Caki2 (cell line): ENCODE measurements around the gene PHC3. TPM values are rescaled to one million over a fixed set of nuclear protein-coding genes. Genes with fewer than 3 reads are reported as not detected.
"Not testable (repeated sequence)": the region's sequence is repeated elsewhere in the genome, so short reads cannot be mapped to it uniquely, and the experiment has no call there.

ENCODE experiments used
- DNase-seq: peaks from one replicate; pipeline ENCODE4 v3.0.0-alpha.2; 2015; ENCODE audit warnings: low read depth
- in situ Hi-C: cut with HindIII; loops from 2 replicates; pipeline ENCODE4 v1.10.0; 2016; ENCODE audit warnings: low sequenced_read_pairs, low pct_unique_long_range_greater_than_20kb, mixed read lengths
- total RNA-seq: library from RNA; depleted of rRNA; stranded (reverse); fragments of >200 nt; shearing (Covaris generic); gene quantifications from 2 replicates; pipeline ENCODE4 v1.2.3, GENCODE V29; 2014; ENCODE audit warnings: low replicate concordance; rRNA removed

The PHC3 gene
- total RNA-seq = 11.1 and 24.5 TPM in 2 replicates

DNA sequence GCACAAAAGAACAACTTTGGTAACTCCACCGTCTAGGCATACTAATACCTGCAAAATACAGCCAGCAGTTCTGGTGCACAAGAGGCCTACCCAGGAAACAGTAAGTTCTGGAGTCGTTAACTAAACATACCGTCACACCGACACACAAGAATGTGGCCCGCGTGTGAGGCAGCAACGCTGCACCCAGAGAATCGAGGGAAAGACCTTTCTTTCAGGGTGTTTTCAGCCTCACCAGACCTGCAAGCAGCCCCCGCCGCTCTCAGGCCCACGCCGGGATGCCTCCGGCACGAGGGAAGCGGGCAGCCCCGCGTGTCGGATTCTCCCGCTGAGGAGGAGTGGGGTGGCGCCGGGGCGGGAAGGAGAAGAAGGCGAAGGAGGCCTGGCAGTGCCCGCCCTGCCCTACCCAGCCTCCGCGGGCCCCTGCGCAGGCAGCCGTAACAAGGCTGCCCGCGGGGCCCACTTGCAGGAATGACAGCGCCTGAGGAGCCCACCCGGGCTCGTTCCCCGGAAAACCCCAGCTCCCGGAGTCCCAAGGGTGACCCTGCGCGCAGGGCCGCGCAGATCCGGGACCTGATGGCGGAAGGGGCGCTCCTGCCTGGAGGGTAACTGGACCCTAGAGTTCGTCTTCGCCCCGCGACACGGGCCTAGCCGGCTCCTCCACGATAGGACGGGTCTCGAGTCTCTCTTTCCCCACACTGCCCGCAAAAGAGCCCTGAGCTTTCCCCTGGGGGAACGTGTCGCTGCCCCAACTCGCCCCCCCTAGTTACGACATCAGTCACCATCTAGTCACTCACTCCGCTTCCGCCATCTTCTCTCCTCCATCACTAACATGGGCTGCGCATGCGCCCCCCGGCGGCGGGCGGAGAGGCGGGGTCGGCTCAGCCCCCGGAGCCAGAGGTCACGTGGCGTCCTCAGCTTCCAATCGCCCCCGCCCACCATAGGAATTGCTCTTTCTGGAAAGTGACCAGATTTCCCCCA is at the start of gene PHC3:
PHC3 (minus strand) TSS at position 826 of the 978 bp plus-strand sequence; CDS start at position 808, 18 bp downstream.
- in situ Hi-C loops = no loop called here

GRCh38 chr3:170228093-170228766 is 46.7 kb upstream of the PHC3 start:
- in situ Hi-C loops = no loop called here
- DNase-seq = peak; percentile 39

More for the DNA sequence above, at the start of gene PHC3:
- DNase-seq = peak; percentile 95

DNA sequence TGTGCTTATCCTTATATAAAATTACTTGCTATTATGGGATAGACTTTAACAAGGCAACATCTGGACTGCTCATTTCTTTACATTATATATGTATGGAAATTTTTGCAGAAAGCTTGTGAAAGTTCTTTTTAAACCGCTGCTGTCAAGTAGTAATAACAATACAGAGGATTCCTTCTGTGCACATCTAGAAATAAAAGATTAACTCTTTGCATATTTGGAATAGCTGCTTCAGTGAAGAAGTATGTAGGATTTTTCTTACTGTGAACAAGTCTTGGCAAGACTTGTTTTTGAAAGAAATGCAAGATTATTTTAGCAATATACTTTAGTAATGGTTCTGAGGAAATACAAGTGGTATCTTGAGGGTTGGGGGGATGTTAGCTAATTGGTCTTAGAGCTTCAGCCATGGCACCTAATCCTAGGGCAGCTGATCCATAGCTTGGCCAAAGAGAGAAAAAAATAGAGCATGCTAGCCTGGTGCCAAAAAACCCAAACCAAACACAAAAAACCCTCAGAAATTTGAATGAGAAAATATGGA is 45.0 kb upstream of the PHC3 start:
- in situ Hi-C loops = no loop called here
- no peak for DNase-seq

DNA sequence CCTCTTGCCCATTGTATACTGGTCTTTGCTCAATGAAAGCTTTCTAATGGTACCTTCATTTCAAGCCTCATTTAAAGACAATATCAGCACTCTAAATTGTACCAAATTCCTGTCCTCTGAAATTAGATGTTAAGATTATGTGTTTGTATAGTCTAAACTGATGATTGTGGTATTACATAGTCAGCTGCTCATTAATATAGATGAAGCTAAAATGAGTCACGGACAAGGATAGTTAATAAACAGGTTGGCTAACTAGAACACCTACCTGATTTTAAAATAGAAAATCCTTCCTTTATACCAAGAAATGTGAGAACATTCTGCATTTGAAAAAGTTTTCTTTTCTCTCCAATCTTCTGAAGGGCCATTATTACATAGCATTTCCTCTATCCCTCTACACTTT is 43.6 kb upstream of the PHC3 start:
- DNase-seq = no peak
- in situ Hi-C loops = no loop called here

- in situ Hi-C loops = no loop called here
- DNase-seq = peak; percentile 64
These were observed 41.4 kb upstream of the PHC3 start for GRCh38 chr3:170222647-170223541.

GRCh38 chr3:170221924-170222646 is 40.6 kb upstream of the PHC3 start, which contains the start of gene PRKCI:
Gene PRKCI, plus strand, starts transcription at chr3:170222424. Its CDS starts 246 bp downstream, at chr3:170222670.
- DNase-seq = peak; percentile 99
- in situ Hi-C loops = no loop called here

- DNase-seq = peak; percentile 70
- in situ Hi-C loops = no loop called here
These were observed 39.3 kb upstream of the PHC3 start for GRCh38 chr3:170220871-170221270.

DNA sequence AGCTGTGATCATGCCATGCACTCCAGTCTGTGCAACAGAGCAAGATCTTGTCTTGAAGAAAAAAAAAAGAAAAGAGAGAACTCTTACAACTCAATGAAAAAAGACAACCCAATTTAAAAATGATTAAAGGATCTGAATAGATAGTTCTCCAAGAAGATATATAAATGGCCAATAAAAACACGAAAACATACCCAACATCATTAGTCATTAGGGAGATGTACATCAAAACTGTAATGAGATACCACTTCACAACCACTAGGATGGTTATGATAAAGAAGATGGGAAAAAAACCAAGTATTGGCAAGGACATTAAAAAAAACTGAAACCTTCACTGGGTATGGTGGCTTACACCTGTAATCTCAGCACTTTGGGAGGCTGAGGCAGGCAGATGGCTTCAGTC is 38.3 kb upstream of the PHC3 start:
- DNase-seq = no peak
- in situ Hi-C loops = no loop called here

DNA sequence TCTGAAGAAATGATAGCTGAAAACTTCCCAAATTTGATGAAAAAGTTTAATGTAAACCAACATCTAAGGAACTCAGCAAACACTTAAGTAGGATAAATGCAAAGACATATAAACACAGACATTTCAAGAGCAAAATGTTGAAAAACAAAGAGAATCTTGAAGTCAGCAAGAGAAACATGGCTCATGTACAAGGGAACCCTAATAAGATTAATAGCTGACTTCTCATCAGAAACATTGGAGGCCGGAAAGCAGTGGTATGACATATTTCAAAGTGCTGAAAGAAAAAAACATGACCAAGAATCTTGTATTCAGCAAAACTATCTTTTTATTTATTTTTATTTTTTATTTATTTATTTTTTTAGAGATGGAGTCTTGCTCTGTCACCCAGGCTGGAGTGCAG is 30.1 kb upstream of the PHC3 start:
- in situ Hi-C loops = no loop called here

DNA sequence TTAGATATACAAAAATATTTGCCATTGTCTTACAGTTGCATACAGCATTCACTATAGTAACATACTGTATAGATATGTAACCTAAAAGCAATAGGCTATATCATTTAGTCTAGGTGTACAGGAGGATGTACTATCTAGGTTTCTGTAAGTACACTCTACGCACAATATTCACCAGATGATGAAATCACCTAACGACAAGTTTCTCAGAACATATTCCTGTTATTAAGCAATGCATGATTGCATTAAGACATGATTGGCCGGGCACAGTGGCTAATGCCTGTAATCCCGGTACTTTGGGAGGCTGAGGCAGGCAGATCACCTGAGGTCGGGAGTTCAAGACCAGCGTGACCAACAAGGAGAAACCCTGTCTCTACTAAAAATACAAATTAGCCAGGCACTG is 26.2 kb upstream of the PHC3 start:
- no peak for DNase-seq
- in situ Hi-C loops = no loop called here

More for the DNA sequence above, 30.1 kb upstream of the PHC3 start:
- no peak for DNase-seq

- not testable (repeated sequence) for DNase-seq
These were observed 24.7 kb upstream of the PHC3 start for GRCh38 chr3:170206164-170206762.

GRCh38 chr3:170205302-170205701 is 23.8 kb upstream of the PHC3 start:
- DNase-seq = no peak
- in situ Hi-C loops = no loop called here

More at GRCh38 chr3:170206164-170206762, 24.7 kb upstream of the PHC3 start:
- in situ Hi-C loops = not testable (repeated sequence)

DNA sequence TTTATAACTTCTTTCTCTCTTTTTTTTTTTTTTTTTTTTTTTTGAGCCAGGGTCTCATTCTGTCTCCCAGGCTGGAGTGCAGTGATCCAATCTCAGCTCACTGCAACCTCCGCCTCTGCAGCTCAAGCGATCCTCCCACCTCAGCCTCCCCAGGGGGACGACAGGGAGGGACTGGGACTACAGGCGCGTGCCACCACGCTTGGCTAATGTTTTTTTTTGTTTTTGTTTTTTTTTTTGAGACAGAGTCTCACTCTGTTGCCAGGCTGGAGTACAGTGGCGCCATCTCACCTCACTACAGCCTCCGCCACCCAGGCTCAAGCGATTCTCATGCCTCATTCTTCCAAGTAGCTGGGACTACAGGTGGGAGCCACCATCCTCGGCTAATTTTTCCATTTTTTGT is 23.0 kb upstream of the PHC3 start:
- no peak for DNase-seq
- in situ Hi-C loops = no loop called here

GRCh38 chr3:170204023-170204472 is 22.5 kb upstream of the PHC3 start:
- in situ Hi-C loops = no loop called here
- no peak for DNase-seq

- in situ Hi-C loops = no loop called here
- DNase-seq = no peak
These were observed 21.9 kb upstream of the PHC3 start for GRCh38 chr3:170203457-170203856.

DNA sequence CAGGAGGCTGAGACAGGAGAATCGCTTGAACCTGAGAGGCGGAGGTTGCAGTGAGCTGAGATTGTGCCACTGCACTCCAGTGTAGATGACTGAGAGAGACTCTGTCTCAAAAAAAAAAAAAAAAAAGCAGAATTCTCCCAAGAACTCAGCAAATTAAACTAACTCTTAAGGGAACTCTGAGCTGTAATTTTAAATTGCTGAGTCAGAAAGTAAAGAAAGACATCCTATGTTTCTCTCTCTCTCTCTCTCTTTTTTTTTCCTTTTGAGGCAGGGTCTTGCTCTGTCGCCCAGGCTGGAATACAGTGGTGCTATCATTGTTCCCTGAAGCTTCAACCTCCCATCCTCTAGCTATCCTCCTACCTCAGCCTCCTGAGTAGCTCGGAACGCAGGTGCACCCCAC is 20.0 kb upstream of the PHC3 start:
- in situ Hi-C loops = no loop called here
- no peak for DNase-seq

GRCh38 chr3:170200987-170201386 is 19.5 kb upstream of the PHC3 start:
- DNase-seq = no peak
- in situ Hi-C loops = no loop called here
